Measurements from ENCODE around the gene YTHDF1.

YTHDF1 gene

DNA sequence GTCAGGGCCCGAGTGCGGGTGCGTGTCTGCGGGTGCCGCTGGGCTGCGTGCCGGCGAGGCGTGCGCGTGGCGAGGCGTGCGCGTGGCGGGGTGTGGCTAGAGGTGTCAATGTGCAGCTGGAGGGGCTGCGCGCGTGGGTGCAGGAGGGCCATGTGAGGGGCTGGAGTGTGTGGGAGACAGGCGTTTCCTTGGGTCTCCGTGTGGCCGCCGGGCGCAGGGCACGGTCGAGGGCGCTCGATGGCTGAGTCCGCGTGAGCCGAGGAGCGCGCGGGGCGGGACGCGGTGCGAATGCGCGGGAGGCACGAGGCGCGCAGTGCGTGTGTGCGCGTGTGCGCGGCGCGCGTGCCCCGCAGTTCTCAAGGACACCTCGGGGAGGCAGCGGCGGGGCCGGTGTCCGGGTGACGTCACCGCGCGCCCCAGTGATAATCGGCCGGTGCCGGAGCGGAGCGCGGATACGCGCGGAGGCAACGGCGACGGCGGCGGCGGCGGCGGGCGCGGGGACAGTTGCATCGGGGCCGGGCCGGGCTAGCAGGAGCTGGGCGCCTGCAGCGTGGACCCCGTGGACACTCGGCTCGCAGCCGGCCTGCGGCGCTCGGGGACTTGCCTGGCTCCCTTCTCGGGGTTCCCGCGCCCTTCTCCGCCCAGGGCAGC lies 38.7 kb downstream of the YTHDF1 start (continued):
- TF ChIP-seq ZNF24 (tag by site-specific recombination; IDR thresholded peaks at IDR 0.05) (no peak), ZNF555 (tag by site-specific recombination; conservative IDR thresholded peaks at IDR 0.05) (no peak), ZNF529 (tag by site-specific recombination; IDR thresholded peaks at IDR 0.05; ENCODE audit: insufficient replicate concordance) (no peak), ZBTB17 (tag by site-specific recombination; IDR thresholded peaks at IDR 0.05) (no peak), ZFP69B (tag by site-specific recombination; IDR thresholded peaks at IDR 0.05) (no peak), SALL2 (tag by site-specific recombination; IDR thresholded peaks at IDR 0.05; ENCODE audit: borderline replicate concordance) (no peak), YY2 (tag by site-specific recombination; IDR thresholded peaks at IDR 0.05) (no peak), ZNF670 (tag by site-specific recombination; IDR thresholded peaks at IDR 0.05; ENCODE audit: low read depth) (no peak), YY1 (tag by site-specific recombination; IDR thresholded peaks at IDR 0.05) (0 out of 2 replicates have a peak, but pooled peaks have one; percentile 14), ZNF391 (tag by site-specific recombination; IDR thresholded peaks at IDR 0.05; ENCODE audit: borderline replicate concordance, low read depth) (no peak), KLF1 (tag by site-specific recombination; IDR thresholded peaks at IDR 0.05) (no peak), TRIM28 (IDR thresholded peaks at IDR 0.05; ENCODE audit: borderline replicate concordance, low read length) (no peak), ZNF133 (tag by site-specific recombination; IDR thresholded peaks at IDR 0.05) (no peak), ZNF114 (tag by site-specific recombination; IDR thresholded peaks at IDR 0.05) (no peak), ZNF677 (tag by site-specific recombination; IDR thresholded peaks at IDR 0.05) (0 out of 2 replicates have a peak, but pooled peaks have one; percentile 55), ZNF311 (tag by site-specific recombination; IDR thresholded peaks at IDR 0.05; ENCODE audit: borderline replicate concordance) (no peak), ZNF837 (tag by site-specific recombination; IDR thresholded peaks at IDR 0.05) (no peak), ZNF76 (tag by site-specific recombination; IDR thresholded peaks at IDR 0.05; ENCODE audit: borderline replicate concordance, low read depth) (0 out of 2 replicates have a peak, but pooled peaks have one; percentile 16), KLF10 (tag by site-specific recombination; IDR thresholded peaks at IDR 0.05) (peak; percentile 51; the same call in 1 of the 2 replicates), ZNF792 (tag by site-specific recombination; IDR thresholded peaks at IDR 0.05) (no peak), ZNF175 (tag by site-specific recombination; IDR thresholded peaks at IDR 0.05) (no peak), EGR2 (tag by site-specific recombination; IDR thresholded peaks at IDR 0.05; ENCODE audit: low read depth) (peak; percentile 42; the same call in 1 of the 2 replicates), MYNN (tag by site-specific recombination; IDR thresholded peaks at IDR 0.05; ENCODE audit: borderline replicate concordance) (no peak), ZNF621 (tag by site-specific recombination; IDR thresholded peaks at IDR 0.05) (no peak), ZBTB8A (tag by site-specific recombination; IDR thresholded peaks at IDR 0.05) (peak; percentile 89), ZIC2 (tag by site-specific recombination; IDR thresholded peaks at IDR 0.05) (no peak), ZNF785 (tag by site-specific recombination; IDR thresholded peaks at IDR 0.05) (peak; percentile 85; the same call in 1 of the 2 replicates), ZNF223 (tag by site-specific recombination; IDR thresholded peaks at IDR 0.05) (no peak)
- TF ChIP-seq, protein P1, sequence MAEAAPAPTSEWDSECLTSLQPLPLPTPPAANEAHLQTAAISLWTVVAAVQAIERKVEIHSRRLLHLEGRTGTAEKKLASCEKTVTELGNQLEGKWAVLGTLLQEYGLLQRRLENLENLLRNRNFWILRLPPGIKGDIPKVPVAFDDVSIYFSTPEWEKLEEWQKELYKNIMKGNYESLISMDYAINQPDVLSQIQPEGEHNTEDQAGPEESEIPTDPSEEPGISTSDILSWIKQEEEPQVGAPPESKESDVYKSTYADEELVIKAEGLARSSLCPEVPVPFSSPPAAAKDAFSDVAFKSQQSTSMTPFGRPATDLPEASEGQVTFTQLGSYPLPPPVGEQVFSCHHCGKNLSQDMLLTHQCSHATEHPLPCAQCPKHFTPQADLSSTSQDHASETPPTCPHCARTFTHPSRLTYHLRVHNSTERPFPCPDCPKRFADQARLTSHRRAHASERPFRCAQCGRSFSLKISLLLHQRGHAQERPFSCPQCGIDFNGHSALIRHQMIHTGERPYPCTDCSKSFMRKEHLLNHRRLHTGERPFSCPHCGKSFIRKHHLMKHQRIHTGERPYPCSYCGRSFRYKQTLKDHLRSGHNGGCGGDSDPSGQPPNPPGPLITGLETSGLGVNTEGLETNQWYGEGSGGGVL (tag by site-specific recombination; IDR thresholded peaks at IDR 0.05), result no peak
- TF ChIP-seq, protein P2, sequence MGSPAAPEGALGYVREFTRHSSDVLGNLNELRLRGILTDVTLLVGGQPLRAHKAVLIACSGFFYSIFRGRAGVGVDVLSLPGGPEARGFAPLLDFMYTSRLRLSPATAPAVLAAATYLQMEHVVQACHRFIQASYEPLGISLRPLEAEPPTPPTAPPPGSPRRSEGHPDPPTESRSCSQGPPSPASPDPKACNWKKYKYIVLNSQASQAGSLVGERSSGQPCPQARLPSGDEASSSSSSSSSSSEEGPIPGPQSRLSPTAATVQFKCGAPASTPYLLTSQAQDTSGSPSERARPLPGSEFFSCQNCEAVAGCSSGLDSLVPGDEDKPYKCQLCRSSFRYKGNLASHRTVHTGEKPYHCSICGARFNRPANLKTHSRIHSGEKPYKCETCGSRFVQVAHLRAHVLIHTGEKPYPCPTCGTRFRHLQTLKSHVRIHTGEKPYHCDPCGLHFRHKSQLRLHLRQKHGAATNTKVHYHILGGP (tag by site-specific recombination; IDR thresholded peaks at IDR 0.05), result no peak
- TF ChIP-seq, protein P3, sequence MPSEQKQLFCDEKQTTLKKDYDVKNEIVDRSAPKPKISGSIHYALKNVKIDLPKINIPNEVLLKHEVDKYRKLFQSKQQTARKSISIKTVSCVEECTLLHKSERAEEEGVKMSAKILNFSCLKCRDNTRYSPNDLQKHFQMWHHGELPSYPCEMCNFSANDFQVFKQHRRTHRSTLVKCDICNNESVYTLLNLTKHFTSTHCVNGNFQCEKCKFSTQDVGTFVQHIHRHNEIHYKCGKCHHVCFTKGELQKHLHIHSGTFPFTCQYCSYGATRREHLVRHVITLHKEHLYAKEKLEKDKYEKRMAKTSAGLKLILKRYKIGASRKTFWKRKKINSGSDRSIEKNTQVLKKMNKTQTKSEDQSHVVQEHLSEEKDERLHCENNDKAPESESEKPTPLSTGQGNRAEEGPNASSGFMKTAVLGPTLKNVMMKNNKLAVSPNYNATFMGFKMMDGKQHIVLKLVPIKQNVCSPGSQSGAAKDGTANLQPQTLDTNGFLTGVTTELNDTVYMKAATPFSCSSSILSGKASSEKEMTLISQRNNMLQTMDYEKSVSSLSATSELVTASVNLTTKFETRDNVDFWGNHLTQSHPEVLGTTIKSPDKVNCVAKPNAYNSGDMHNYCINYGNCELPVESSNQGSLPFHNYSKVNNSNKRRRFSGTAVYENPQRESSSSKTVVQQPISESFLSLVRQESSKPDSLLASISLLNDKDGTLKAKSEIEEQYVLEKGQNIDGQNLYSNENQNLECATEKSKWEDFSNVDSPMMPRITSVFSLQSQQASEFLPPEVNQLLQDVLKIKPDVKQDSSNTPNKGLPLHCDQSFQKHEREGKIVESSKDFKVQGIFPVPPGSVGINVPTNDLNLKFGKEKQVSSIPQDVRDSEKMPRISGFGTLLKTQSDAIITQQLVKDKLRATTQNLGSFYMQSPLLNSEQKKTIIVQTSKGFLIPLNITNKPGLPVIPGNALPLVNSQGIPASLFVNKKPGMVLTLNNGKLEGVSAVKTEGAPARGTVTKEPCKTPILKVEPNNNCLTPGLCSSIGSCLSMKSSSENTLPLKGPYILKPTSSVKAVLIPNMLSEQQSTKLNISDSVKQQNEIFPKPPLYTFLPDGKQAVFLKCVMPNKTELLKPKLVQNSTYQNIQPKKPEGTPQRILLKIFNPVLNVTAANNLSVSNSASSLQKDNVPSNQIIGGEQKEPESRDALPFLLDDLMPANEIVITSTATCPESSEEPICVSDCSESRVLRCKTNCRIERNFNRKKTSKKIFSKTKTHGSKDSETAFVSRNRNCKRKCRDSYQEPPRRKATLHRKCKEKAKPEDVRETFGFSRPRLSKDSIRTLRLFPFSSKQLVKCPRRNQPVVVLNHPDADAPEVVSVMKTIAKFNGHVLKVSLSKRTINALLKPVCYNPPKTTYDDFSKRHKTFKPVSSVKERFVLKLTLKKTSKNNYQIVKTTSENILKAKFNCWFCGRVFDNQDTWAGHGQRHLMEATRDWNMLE (tag by site-specific recombination; conservative IDR thresholded peaks at IDR 0.05; ENCODE audit: low read depth), result no peak
- TF ChIP-seq, protein P4, sequence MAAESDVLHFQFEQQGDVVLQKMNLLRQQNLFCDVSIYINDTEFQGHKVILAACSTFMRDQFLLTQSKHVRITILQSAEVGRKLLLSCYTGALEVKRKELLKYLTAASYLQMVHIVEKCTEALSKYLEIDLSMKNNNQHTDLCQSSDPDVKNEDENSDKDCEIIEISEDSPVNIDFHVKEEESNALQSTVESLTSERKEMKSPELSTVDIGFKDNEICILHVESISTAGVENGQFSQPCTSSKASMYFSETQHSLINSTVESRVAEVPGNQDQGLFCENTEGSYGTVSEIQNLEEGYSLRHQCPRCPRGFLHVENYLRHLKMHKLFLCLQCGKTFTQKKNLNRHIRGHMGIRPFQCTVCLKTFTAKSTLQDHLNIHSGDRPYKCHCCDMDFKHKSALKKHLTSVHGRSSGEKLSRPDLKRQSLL (tag by site-specific recombination; IDR thresholded peaks at IDR 0.05), result peak; percentile 16; the same call in 1 of the 2 replicates
